Measurements from ENCODE around the gene RERE.

DNA sequence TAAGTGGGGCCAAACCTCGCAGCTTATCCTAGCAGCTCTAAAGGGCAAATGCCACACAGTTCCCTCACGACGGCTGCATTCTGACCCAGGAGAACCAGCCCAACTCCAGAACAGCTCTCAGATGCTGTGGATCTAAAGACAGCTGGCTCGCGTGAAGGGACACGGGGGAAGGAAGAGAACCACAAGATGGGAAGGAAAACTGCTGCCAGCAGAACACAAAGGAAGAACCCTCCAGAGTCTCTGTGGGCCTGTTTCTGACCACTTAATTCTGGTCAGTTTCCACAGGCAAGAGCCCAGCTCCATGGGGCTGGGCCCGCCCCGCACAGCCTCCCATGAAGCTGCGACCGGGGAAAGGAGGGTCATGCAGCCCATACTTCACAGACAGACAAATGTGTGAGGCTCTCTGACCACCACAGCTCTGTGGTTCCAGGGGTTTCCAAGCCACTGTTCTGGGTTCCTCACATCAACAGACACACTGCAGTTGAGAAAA is 438.4 kb downstream of the RERE start:
- TF ChIP-seq EZH2 (IDR thresholded peaks at IDR 0.05) (no peak), POLR2AphosphoS5 (IDR thresholded peaks at IDR 0.05; ENCODE audit: borderline replicate concordance, low read depth, low read length) (no peak), FOXP2 (optimal IDR thresholded peaks at IDR 0.05; ENCODE audit: control extremely low read depth, extremely low read length, insufficient read depth) (no peak)

Measured in SK-N-MC (cell line).